Thymus (tissue), 11 donors: ENCODE results near the gene ZNF385D. TPM values are rescaled to one million over a fixed set of nuclear protein-coding genes. Genes with fewer than 3 reads are reported as not detected.

Experiments
- DNase-seq, 9 donors: peaks; one replicate each; pipeline ENCODE4 v3.0.0-alpha.2; 2013; ENCODE audit warnings: low spot score in 9 of 9, low read depth in 6 of 9, missing footprints in 1 of 9
- H3K27ac ChIP-seq, 2 donors: one replicate each; pipeline ENCODE4 v1.5.1; 2013; ENCODE audit warnings: control low read depth in 1 of 2, low read depth in 1 of 2, low read length in 1 of 2, mild to moderate bottlenecking in 1 of 2, moderate library complexity in 1 of 2
- H3K27me3 ChIP-seq, 2 donors: one replicate each; pipeline ENCODE4 v1.5.1; 2013; ENCODE audit warnings: low read length in 1 of 2; ENCODE audit not compliant: control insufficient read depth in 2 of 2, insufficient read depth in 1 of 2
- H3K36me3 ChIP-seq, 2 donors: one replicate each; pipeline ENCODE4 v1.5.1; 2013; ENCODE audit warnings: low read length in 1 of 2, mild to moderate bottlenecking in 1 of 2, moderate library complexity in 1 of 2; ENCODE audit not compliant: control insufficient read depth in 2 of 2, insufficient read depth in 2 of 2
- H3K4me1 ChIP-seq, 2 donors: one replicate each; pipeline ENCODE4 v1.5.1; 2013; ENCODE audit warnings: low read length in 2 of 2; ENCODE audit not compliant: control insufficient read depth in 2 of 2, insufficient read depth in 2 of 2
- H3K4me3 ChIP-seq, 2 donors: one replicate each; pipeline ENCODE4 v1.5.1; 2013; ENCODE audit warnings: low read length in 2 of 2, control low read depth in 1 of 2, mild to moderate bottlenecking in 1 of 2
- H3K9me3 ChIP-seq, 2 donors: one replicate each; pipeline ENCODE4 v1.5.1; 2013; ENCODE audit warnings: low read length in 1 of 2, mild to moderate bottlenecking in 1 of 2; ENCODE audit not compliant: control insufficient read depth in 2 of 2, insufficient read depth in 1 of 2
- WGBS: extraction: QIAGEN DNeasy Blood & Tissue Kit; methylation state at CpG from one replicate; pipeline ENCODE4 v1.1.7; 2013; 5-methylcytosine and 5-hydroxymethylcytosine counted together
- polyA plus RNA-seq: library from polyadenylated mRNA; stranded (reverse); fragments of 200-250 nt; gene quantifications from one replicate; pipeline ENCODE4 v1.2.3, GENCODE V29; 2013
- total RNA-seq: library from RNA; stranded (reverse); fragments of 120-200 nt; gene quantifications from one replicate; pipeline ENCODE4 v1.2.4, GENCODE V29; 2013
- donor health status: healthy.

The ZNF385D gene
- total and polyA plus RNA-seq, 2 donors, result 0.94 to 1.7 TPM

- Histone ChIP-seq H3K27ac (no peak overlapping the region), H3K4me1 (no peaks in the 10 kb centered on the region), H3K27me3 (no peaks in the 10 kb centered on the region), H3K4me3 (no peak overlapping the region), H3K9me3 (peaks cover 0 to 3% of the 10 kb centered on the region in 2 donors), H3K36me3 (no peaks in the 10 kb centered on the region)
- 84% methylated on average over 15 of the region's 15 CpGs for WGBS
- no peak for DNase-seq
These were observed 11.9 kb downstream of the ZNF385D start for GRCh38 chr3:21738935-21739702.

GRCh38 chr3:21738283-21738682 lies 12.7 kb downstream of the ZNF385D start:
- no peak overlapping the region for H3K27ac ChIP-seq
- H3K4me3 ChIP-seq, result no peak overlapping the region
- WGBS, result 87% methylated on average over 1 of the region's 1 CpG
- no peak for DNase-seq
- no peaks in the 10 kb centered on the region for H3K4me1 ChIP-seq
- peaks cover 0 to 3% of the 10 kb centered on the region in 2 donors for H3K9me3 ChIP-seq
- no peaks in the 10 kb centered on the region for H3K36me3 ChIP-seq
- H3K27me3 ChIP-seq, result no peaks in the 10 kb centered on the region

- Histone ChIP-seq H3K4me1 (no peaks in the 10 kb centered on the region), H3K4me3 (no peak overlapping the region), H3K36me3 (no peaks in the 10 kb centered on the region), H3K27me3 (no peaks in the 10 kb centered on the region), H3K27ac (no peak overlapping the region), H3K9me3 (no peaks in the 10 kb centered on the region)
- WGBS, result 82% methylated on average over 3 of the region's 3 CpGs
- no peak for DNase-seq
These were observed 16.3 kb downstream of the ZNF385D start for GRCh38 chr3:21734746-21735145.

- Histone ChIP-seq H3K9me3 (no peaks in the 10 kb centered on the region), H3K36me3 (no peaks in the 10 kb centered on the region), H3K4me3 (no peak overlapping the region), H3K4me1 (no peaks in the 10 kb centered on the region), H3K27me3 (no peaks in the 10 kb centered on the region), H3K27ac (no peak overlapping the region)
- 81% methylated on average over 6 of the region's 6 CpGs for WGBS
- DNase-seq, result no peak
These were observed 21.0 kb downstream of the ZNF385D start for GRCh38 chr3:21729888-21730459.

- no peaks in the 10 kb centered on the region for H3K4me1 ChIP-seq
- 50% methylated on average over 1 of the region's 1 CpG for whole genome bisulfite sequencing
- H3K4me3 ChIP-seq, result no peak overlapping the region
- H3K27ac ChIP-seq, result no peak overlapping the region
- DNase-seq, result no peak
- no peaks in the 10 kb centered on the region for H3K27me3 ChIP-seq
- H3K36me3 ChIP-seq, result no peaks in the 10 kb centered on the region
- H3K9me3 ChIP-seq, result no peaks in the 10 kb centered on the region
These were observed 21.7 kb downstream of the ZNF385D start for GRCh38 chr3:21729331-21729730.

- no peaks in the 10 kb centered on the region for H3K36me3 ChIP-seq
- H3K4me3 ChIP-seq, result no peak overlapping the region
- H3K4me1 ChIP-seq, result no peaks in the 10 kb centered on the region
- 85% methylated on average over 3 of the region's 3 CpGs for WGBS
- H3K9me3 ChIP-seq, result peaks cover 0 to 11% of the 10 kb centered on the region in 2 donors
- no peaks in the 10 kb centered on the region for H3K27me3 ChIP-seq
- DNase-seq, result no peak
- no peak overlapping the region for H3K27ac ChIP-seq
These were observed 28.2 kb downstream of the ZNF385D start for GRCh38 chr3:21722768-21723167.

- 95% methylated on average over 4 of the region's 4 CpGs for WGBS
These were observed 28.7 kb downstream of the ZNF385D start for GRCh38 chr3:21722301-21722700.

GRCh38 chr3:21718943-21719591 lies 31.9 kb downstream of the ZNF385D start:
- Histone ChIP-seq H3K4me3 (no peak overlapping the region), H3K4me1 (no peaks in the 10 kb centered on the region), H3K9me3 (peaks cover 0 to 11% of the 10 kb centered on the region in 2 donors), H3K27ac (no peak overlapping the region), H3K27me3 (no peaks in the 10 kb centered on the region), H3K36me3 (no peaks in the 10 kb centered on the region)
- 88% methylated on average over 6 of the region's 6 CpGs for WGBS
- DNase-seq, result no peak

More at GRCh38 chr3:21722301-21722700, 28.7 kb downstream of the ZNF385D start:
- Histone ChIP-seq H3K4me1 (no peaks in the 10 kb centered on the region), H3K27ac (no peak overlapping the region), H3K36me3 (no peaks in the 10 kb centered on the region), H3K27me3 (no peaks in the 10 kb centered on the region), H3K9me3 (peaks cover 0 to 11% of the 10 kb centered on the region in 2 donors), H3K4me3 (no peak overlapping the region)
- no peak for DNase-seq

GRCh38 chr3:21718161-21718765 lies 32.7 kb downstream of the ZNF385D start:
- H3K27ac ChIP-seq, result no peak overlapping the region
- no peak for DNase-seq
- H3K27me3 ChIP-seq, result no peaks in the 10 kb centered on the region
- H3K4me1 ChIP-seq, result no peaks in the 10 kb centered on the region
- 95% methylated on average over 3 of the region's 3 CpGs for WGBS
- no peaks in the 10 kb centered on the region for H3K36me3 ChIP-seq
- H3K4me3 ChIP-seq, result no peak overlapping the region
- peaks cover 0 to 11% of the 10 kb centered on the region in 2 donors for H3K9me3 ChIP-seq
